CD14-positive monocyte (primary cell): Measurements from ENCODE around the gene GPR148. TPM values are rescaled to one million over a fixed set of nuclear protein-coding genes. Genes with fewer than 3 reads are reported as not detected.

Source experiments
- DNase-seq, 3 donors: peaks; one replicate each; pipeline ENCODE4 v3.0.0-alpha.2; 2011 to 2022
- H2AFZ ChIP-seq: 2 replicates; pipeline ENCODE4 v1.6.0; 2012; ENCODE audit warnings: mild to moderate bottlenecking, low read depth, low read length, inconsistent platforms; ENCODE audit not compliant: insufficient read depth, poor library complexity, severe bottlenecking
- H3K27ac ChIP-seq, 2 donors: 1 replicate in 1 of 2; 2 replicates in 1 of 2; pipeline ENCODE4 v1.5.1; 2012 to 2013; ENCODE audit warnings: low read length in 2 of 2, control low read depth in 1 of 2, inconsistent platforms in 1 of 2, low read depth in 1 of 2, mild to moderate bottlenecking in 1 of 2
- H3K27me3 ChIP-seq, 2 donors: one replicate each; pipeline versions ENCODE4 v1.6.0 to v1.6.1; 2011 to 2013; ENCODE audit warnings: low read length in 2 of 2; ENCODE audit not compliant: control insufficient read depth in 2 of 2, insufficient read depth in 2 of 2
- H3K36me3 ChIP-seq, 2 donors: replicated peaks in 1 of 2; 1 replicate in 1 of 2; 2 replicates in 1 of 2; pipeline versions ENCODE4 v1.5.1 to v1.6.1; 2012 to 2013; ENCODE audit warnings: low read length in 2 of 2, control low read depth in 1 of 2, inconsistent platforms in 1 of 2, mild to moderate bottlenecking in 1 of 2; ENCODE audit not compliant: insufficient read depth in 2 of 2, control insufficient read depth in 1 of 2
- H3K4me1 ChIP-seq, 2 donors: 1 replicate in 1 of 2; 2 replicates in 1 of 2; pipeline versions ENCODE4 v1.5.1 to v1.6.1; 2012 to 2013; ENCODE audit warnings: low read length in 2 of 2, control low read depth in 1 of 2, inconsistent platforms in 1 of 2, mild to moderate bottlenecking in 1 of 2, moderate library complexity in 1 of 2; ENCODE audit not compliant: insufficient read depth in 2 of 2, control insufficient read depth in 1 of 2
- H3K4me2 ChIP-seq: replicated peaks from 2 replicates; pipeline ENCODE3; 2012; ENCODE audit warnings: low read length, moderate library complexity, mild to moderate bottlenecking; ENCODE audit not compliant: poor library complexity, severe bottlenecking; ENCODE audit errors: extremely low read depth
- H3K4me3 ChIP-seq, 3 experiments: fragments of 200-600 bp in 1 of 3; sonication (generic) in 1 of 3; replicated peaks in 1 of 3; 1 replicate in 2 of 3; 2 replicates in 1 of 3; pipeline ENCODE4 v1.5.1; 2011 to 2013; ENCODE audit warnings: low read length in 3 of 3, mild to moderate bottlenecking in 3 of 3, control low read depth in 2 of 3, low read depth in 2 of 3, inconsistent platforms in 1 of 3, moderate library complexity in 1 of 3
- H3K79me2 ChIP-seq: 2 replicates; pipeline ENCODE4 v1.6.0; 2012; ENCODE audit warnings: mild to moderate bottlenecking, control low read depth, inconsistent platforms, low read length, moderate library complexity; ENCODE audit not compliant: insufficient read depth
- H3K9ac ChIP-seq: 2 replicates; pipeline ENCODE4 v1.6.0; 2017; ENCODE audit warnings: low read length, mild to moderate bottlenecking; ENCODE audit not compliant: insufficient read depth, poor library complexity, severe bottlenecking
- H3K9me3 ChIP-seq, 2 donors: replicated peaks in 1 of 2; 1 replicate in 1 of 2; 2 replicates in 1 of 2; pipeline versions ENCODE4 v1.5.1 to v1.6.1; 2012 to 2013; ENCODE audit warnings: low read length in 2 of 2, control low read depth in 1 of 2; ENCODE audit not compliant: control insufficient read depth in 1 of 2, insufficient read depth in 1 of 2
- H4K20me1 ChIP-seq: 2 replicates; pipeline ENCODE4 v1.6.0; 2012; ENCODE audit warnings: mild to moderate bottlenecking, low read length, control low read depth, moderate library complexity; ENCODE audit not compliant: insufficient read depth
- H3K27ac Mint-ChIP-seq, 7 donors: one replicate each; pipeline ENCODE4 v1.8.0; 2020; ENCODE audit warnings: mild to moderate bottlenecking in 7 of 7, mixed read lengths in 7 of 7, moderate library complexity in 6 of 7, inconsistent platforms in 2 of 7
- H3K27me3 Mint-ChIP-seq, 3 donors: one replicate each; pipeline ENCODE4 v1.8.0; 2021 to 2022; ENCODE audit warnings: low read depth in 3 of 3, mild to moderate bottlenecking in 3 of 3, mixed read lengths in 3 of 3, moderate library complexity in 3 of 3, inconsistent platforms in 1 of 3
- H3K36me3 Mint-ChIP-seq, 2 donors: one replicate each; pipeline ENCODE4 v1.8.0; 2020; ENCODE audit warnings: mixed read lengths in 2 of 2, inconsistent platforms in 1 of 2, mild to moderate bottlenecking in 1 of 2
- H3K4me1 Mint-ChIP-seq: one replicate; pipeline ENCODE4 v1.8.0; 2020; ENCODE audit warnings: mild to moderate bottlenecking, mixed read lengths
- H3K4me3 Mint-ChIP-seq, 2 donors: one replicate each; pipeline ENCODE4 v1.8.0; 2020; ENCODE audit warnings: mild to moderate bottlenecking in 2 of 2, mixed read lengths in 2 of 2, moderate library complexity in 1 of 2
- H3K9me3 Mint-ChIP-seq, 7 donors: one replicate each; pipeline ENCODE4 v1.8.0; 2020 to 2022; ENCODE audit warnings: mixed read lengths in 7 of 7, mild to moderate bottlenecking in 6 of 7, moderate library complexity in 6 of 7, inconsistent platforms in 2 of 7
- WGBS: methylation state at CpG from one replicate; pipeline ENCODE4 v1.1.5; 2013; ENCODE audit warnings: missing lambda C conversion rate; ENCODE audit not compliant: insufficient coverage; 5-methylcytosine and 5-hydroxymethylcytosine counted together
- intact Hi-C, 2 donors: fragments of 100-400 bp; cut with micrococcal nuclease; formaldehyde crosslinking; loops; one replicate each; pipeline versions ENCODE4 v1.15.0 to v1.15.1; 2023
- polyA plus RNA-seq, 3 donors: library from polyadenylated mRNA; depleted of rRNA in 1 of 3; unstranded in 2 of 3; stranded (reverse) in 1 of 3; fragments of 300-500 nt in 2 of 3; fragments of >200 nt in 1 of 3; fragmentation: Illumina TruSeq in 2 of 3; gene quantifications; 1 replicate in 2 of 3; 2 replicates in 1 of 3; pipeline ENCODE4 v1.2.3, GENCODE V29; 2012 to 2021
- TF ChIP-seq, protein P1 (sequence below): fragments of 200-600 bp; IDR thresholded peaks from one replicate; pipeline ENCODE4 v1.8.0; 2022; ENCODE audit warnings: antibody characterized with exemption, mild to moderate bottlenecking

Gene GPR148
- polyA plus RNA-seq, 3 donors = not detected

DNA sequence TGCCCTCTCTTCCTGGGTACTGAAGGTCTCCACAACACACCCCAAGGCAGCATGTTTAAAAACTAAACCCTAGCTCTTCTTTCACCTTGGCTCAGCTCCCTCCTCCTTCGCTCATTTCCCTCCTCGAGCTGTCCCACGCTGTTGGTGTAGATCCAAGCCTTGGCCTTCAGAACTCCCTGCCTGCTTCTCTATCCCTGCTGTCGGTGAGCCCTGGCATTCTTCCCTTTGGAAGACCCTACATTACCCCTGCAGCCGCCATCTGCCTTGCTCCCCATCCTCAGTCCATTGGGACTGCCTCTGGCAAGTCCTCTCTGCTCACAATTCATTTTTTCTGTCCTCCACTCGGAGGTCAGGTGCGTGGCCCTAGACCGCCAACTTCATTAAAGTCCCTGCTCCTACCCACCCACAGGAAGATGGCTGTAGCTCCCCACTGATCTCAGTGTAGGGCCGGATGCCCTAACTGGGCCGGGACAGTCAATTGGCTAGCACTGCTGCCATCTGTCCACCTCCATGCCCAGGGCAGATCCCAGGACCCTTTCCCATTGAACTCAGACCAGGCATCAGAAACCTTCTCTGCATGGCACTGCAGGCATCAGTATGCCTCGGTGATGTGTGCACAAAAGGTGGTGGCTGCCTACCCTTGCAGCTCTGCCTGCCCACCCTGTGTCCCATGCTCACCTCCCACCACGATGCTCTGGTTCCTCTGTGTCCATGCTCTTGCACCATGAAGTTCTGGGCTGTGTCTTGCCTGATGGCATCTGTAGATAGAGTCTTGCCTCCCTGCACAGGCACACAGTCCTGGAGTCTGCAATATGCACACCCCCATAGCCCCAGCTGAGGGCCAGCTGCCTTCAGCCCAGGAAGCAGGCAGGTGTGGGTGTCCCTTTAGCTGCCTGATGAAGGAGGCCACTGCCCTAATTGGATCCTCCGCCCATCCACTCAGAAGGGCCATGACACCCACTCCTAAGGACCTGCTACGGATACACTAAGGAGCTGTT, 32.2 kb downstream of the GPR148 start:
- Histone ChIP-seq H3K27me3 (peaks cover 10 to 22% of the 10 kb centered on the region in 2 donors), H3K4me1 (no peaks in the 10 kb centered on the region), H3K9me3 (peaks cover 0 to 4% of the 10 kb centered on the region in 2 donors), H3K36me3 (no peaks in the 10 kb centered on the region), H3K9ac (no peak overlapping the region), H3K27ac (no peak overlapping the region), H3K79me2 (no peaks in the 10 kb centered on the region), H3K4me3 (no peak overlapping the region), H3K4me2 (no peak overlapping the region), H2AFZ (no peak overlapping the region), H4K20me1 (no peaks in the 10 kb centered on the region)
- intact Hi-C loops = no loop called here
- H3K36me3 Mint-ChIP-seq = no peaks in the 10 kb centered on the region
- peak overlapping the region in 2 of 7 donors; percentile 17 to 62 for H3K27ac Mint-ChIP-seq
- no peak overlapping the region for H3K4me3 Mint-ChIP-seq
- WGBS = 82% methylated on average over 12 of the region's 14 CpGs
- H3K27me3 Mint-ChIP-seq = peaks cover 18 to 27% (median 27%) of the 10 kb centered on the region in 3 donors
- H3K4me1 Mint-ChIP-seq = no peaks in the 10 kb centered on the region
- no peak for DNase-seq
- H3K9me3 Mint-ChIP-seq = peaks cover 0 to 3% (median 0%) of the 10 kb centered on the region in 7 donors
- TF ChIP-seq, protein P1, sequence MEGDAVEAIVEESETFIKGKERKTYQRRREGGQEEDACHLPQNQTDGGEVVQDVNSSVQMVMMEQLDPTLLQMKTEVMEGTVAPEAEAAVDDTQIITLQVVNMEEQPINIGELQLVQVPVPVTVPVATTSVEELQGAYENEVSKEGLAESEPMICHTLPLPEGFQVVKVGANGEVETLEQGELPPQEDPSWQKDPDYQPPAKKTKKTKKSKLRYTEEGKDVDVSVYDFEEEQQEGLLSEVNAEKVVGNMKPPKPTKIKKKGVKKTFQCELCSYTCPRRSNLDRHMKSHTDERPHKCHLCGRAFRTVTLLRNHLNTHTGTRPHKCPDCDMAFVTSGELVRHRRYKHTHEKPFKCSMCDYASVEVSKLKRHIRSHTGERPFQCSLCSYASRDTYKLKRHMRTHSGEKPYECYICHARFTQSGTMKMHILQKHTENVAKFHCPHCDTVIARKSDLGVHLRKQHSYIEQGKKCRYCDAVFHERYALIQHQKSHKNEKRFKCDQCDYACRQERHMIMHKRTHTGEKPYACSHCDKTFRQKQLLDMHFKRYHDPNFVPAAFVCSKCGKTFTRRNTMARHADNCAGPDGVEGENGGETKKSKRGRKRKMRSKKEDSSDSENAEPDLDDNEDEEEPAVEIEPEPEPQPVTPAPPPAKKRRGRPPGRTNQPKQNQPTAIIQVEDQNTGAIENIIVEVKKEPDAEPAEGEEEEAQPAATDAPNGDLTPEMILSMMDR = no peak

GRCh38 chr2:130762031-130762909, 33.4 kb downstream of the GPR148 start:
- no peaks in the 10 kb centered on the region for H4K20me1 ChIP-seq
- H3K4me1 ChIP-seq = no peaks in the 10 kb centered on the region
- no peak overlapping the region for H3K27ac ChIP-seq
- peaks cover 9 to 16% (median 15%) of the 10 kb centered on the region in 3 donors for H3K27me3 Mint-ChIP-seq
- no peak overlapping the region for H3K4me3 Mint-ChIP-seq
- peak overlapping the region in 1 of 7 donors; percentile 78 for H3K27ac Mint-ChIP-seq
- intact Hi-C loops = no loop called here
- no peaks in the 10 kb centered on the region for H3K36me3 Mint-ChIP-seq
- H3K9me3 ChIP-seq = no peaks in the 10 kb centered on the region
- DNase-seq = no peak
- no peak overlapping the region for H2AFZ ChIP-seq
- H3K9ac ChIP-seq = no peak overlapping the region
- no peaks in the 10 kb centered on the region for H3K79me2 ChIP-seq
- no peak overlapping the region for H3K4me3 ChIP-seq
- no peak overlapping the region for H3K4me2 ChIP-seq
- peaks cover 3 to 11% of the 10 kb centered on the region in 2 donors for H3K27me3 ChIP-seq
- TF ChIP-seq, protein P1 = no peak
- H3K9me3 Mint-ChIP-seq = peaks cover 0 to 2% (median 0%) of the 10 kb centered on the region in 7 donors
- H3K4me1 Mint-ChIP-seq = no peaks in the 10 kb centered on the region
- WGBS = 90% methylated on average over 36 of the region's 37 CpGs
- no peaks in the 10 kb centered on the region for H3K36me3 ChIP-seq
